Fibroblast of lung (primary cell): ENCODE measurements around the gene DPY30. TPM values are rescaled to one million over a fixed set of nuclear protein-coding genes. Genes with fewer than 3 reads are reported as not detected.

Experiments
- DNase-seq, 2 donors: peaks; one replicate each; pipeline versions ENCODE4 v3.0.0 to v3.0.0-alpha.2; 2010; ENCODE audit warnings: low read depth in 2 of 2
- H2AFZ ChIP-seq: 2 replicates; pipeline ENCODE4 v1.5.1; 2012; ENCODE audit warnings: low read length, control low read depth, inconsistent platforms
- H3K27ac ChIP-seq: 2 replicates; pipeline ENCODE4 v1.5.1; 2011; ENCODE audit warnings: low read length, control low read depth; ENCODE audit not compliant: insufficient read depth
- H3K27me3 ChIP-seq: 2 replicates; pipeline ENCODE4 v1.5.1; 2011; ENCODE audit warnings: mild to moderate bottlenecking, low read length; ENCODE audit not compliant: control insufficient read depth, insufficient read depth
- H3K36me3 ChIP-seq: 2 replicates; pipeline ENCODE4 v1.5.1; 2011; ENCODE audit warnings: low read length; ENCODE audit not compliant: control insufficient read depth, insufficient read depth
- H3K4me1 ChIP-seq: 2 replicates; pipeline ENCODE4 v1.5.1; 2011; ENCODE audit warnings: low read length; ENCODE audit not compliant: control insufficient read depth, insufficient read depth; ENCODE audit errors: extremely low read depth
- H3K4me2 ChIP-seq: 2 replicates; pipeline ENCODE4 v1.5.1; 2011; ENCODE audit warnings: low read length, control low read depth; ENCODE audit not compliant: insufficient read depth; ENCODE audit errors: extremely low read depth
- H3K4me3 ChIP-seq, 4 experiments: fragments of 200-600 bp in 1 of 4; sonication (generic) in 1 of 4; replicated peaks in 1 of 4; 2 replicates each; pipeline ENCODE4 v1.5.1; 2011 to 2016; ENCODE audit warnings: low read length in 4 of 4, low read depth in 3 of 4, mild to moderate bottlenecking in 3 of 4, control low read depth in 2 of 4, inconsistent platforms in 1 of 4, mixed read lengths in 1 of 4; ENCODE audit not compliant: insufficient read depth in 1 of 4; ENCODE audit errors: control extremely low read depth in 1 of 4
- H3K79me2 ChIP-seq: 2 replicates; pipeline ENCODE4 v1.5.1; 2012; ENCODE audit warnings: mild to moderate bottlenecking, low read length, inconsistent platforms; ENCODE audit not compliant: control insufficient read depth, insufficient read depth
- H3K9ac ChIP-seq: 2 replicates; pipeline ENCODE4 v1.5.1; 2011; ENCODE audit warnings: mild to moderate bottlenecking, low read length, control low read depth; ENCODE audit not compliant: insufficient read depth
- H3K9me3 ChIP-seq: 2 replicates; pipeline ENCODE4 v1.5.1; 2012; ENCODE audit warnings: low read depth, low read length; ENCODE audit not compliant: control insufficient read depth, insufficient read depth
- H4K20me1 ChIP-seq: 2 replicates; pipeline ENCODE4 v1.5.1; 2011; ENCODE audit warnings: low read length; ENCODE audit not compliant: control insufficient read depth, insufficient read depth; ENCODE audit errors: extremely low read depth
- EZH2 ChIP-seq: IDR thresholded peaks from 2 replicates; pipeline ENCODE4 v1.5.1; 2012; ENCODE audit warnings: low read length, control low read depth, mild to moderate bottlenecking; ENCODE audit errors: missing control alignments
- polyA plus RNA-seq, 2 donors: library from polyadenylated mRNA; depleted of rRNA in 1 of 2; stranded (reverse) in 1 of 2; unstranded in 1 of 2; fragments of >200 nt; gene quantifications; 2 replicates each; pipeline ENCODE4 v1.2.1, GENCODE V29; 2011 to 2012; ENCODE audit warnings: missing spikeins in 1 of 2
- total RNA-seq: library from RNA; depleted of rRNA; stranded (reverse); fragments of >200 nt; gene quantifications from 2 replicates; pipeline ENCODE4 v1.2.1, GENCODE V29; 2014
- TF ChIP-seq, protein P1 (sequence below), 2 donors: IDR thresholded peaks in 1 of 2; conservative IDR thresholded peaks in 1 of 2; 1 replicate in 1 of 2; 2 replicates in 1 of 2; pipeline ENCODE4 v1.5.1; 2011 to 2012; ENCODE audit warnings: low read length in 2 of 2, control low read depth in 1 of 2, inconsistent platforms in 1 of 2, low read depth in 1 of 2, mild to moderate bottlenecking in 1 of 2

Gene DPY30
- total and polyA plus RNA-seq, 2 donors (not counting 1 experiment from before 2014, with no cell fraction given), result 50.5 to 126 TPM

DNA sequence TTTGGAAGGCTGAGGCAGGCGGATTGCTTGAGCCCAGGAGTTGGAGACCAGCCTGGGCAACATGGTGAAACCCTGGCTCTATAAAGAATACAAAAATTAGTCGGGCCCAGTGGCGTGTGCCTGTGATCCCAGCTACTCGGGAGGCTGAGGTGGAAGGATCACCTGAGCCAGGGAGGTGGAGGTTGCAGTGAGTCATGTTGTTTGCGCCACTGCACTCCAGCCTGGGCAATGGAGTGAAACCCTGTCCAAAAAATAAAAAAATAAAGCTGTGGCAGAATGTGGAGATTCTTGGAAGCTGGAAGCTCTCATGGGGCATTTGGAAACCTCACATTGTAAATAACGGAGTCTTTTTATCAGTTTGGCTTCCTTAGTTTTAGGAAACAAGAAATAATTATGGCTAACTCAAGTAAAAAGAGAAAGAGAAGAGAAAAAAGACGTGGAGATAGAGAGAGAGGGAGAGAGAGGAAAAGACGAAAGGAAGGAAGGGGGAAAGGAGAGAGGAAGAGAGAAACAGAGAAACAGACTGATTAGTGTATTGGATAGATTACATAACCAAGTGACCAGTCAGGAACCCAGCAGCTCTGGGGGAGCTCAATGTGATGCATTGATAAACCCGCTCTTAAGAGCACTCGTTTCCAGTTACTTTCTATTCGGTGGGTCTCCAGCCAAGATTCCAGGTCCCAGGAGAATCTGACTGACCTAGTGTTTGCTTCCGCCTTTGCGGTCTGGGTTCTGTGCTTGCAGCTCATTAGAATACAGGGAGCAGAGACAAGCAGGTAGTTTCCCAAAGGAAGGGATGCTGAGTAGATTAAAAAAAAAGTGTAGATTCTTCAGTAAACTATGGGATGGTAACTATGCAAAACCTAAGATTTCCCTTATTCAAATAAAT lies 22.6 kb upstream of the DPY30 start:
- no peaks in the 10 kb centered on the region for H3K27me3 ChIP-seq
- no peaks in the 10 kb centered on the region for H3K4me1 ChIP-seq
- peak overlapping the region; percentile 66 to 82 (median 80) for H3K4me3 ChIP-seq
- no peaks in the 10 kb centered on the region for H3K9me3 ChIP-seq
- no peaks in the 10 kb centered on the region for H4K20me1 ChIP-seq
- H3K36me3 ChIP-seq, result no peaks in the 10 kb centered on the region
- peak overlapping the region; percentile 89 for H3K4me2 ChIP-seq
- TF ChIP-seq EZH2, result no peak
- TF ChIP-seq, protein P1, sequence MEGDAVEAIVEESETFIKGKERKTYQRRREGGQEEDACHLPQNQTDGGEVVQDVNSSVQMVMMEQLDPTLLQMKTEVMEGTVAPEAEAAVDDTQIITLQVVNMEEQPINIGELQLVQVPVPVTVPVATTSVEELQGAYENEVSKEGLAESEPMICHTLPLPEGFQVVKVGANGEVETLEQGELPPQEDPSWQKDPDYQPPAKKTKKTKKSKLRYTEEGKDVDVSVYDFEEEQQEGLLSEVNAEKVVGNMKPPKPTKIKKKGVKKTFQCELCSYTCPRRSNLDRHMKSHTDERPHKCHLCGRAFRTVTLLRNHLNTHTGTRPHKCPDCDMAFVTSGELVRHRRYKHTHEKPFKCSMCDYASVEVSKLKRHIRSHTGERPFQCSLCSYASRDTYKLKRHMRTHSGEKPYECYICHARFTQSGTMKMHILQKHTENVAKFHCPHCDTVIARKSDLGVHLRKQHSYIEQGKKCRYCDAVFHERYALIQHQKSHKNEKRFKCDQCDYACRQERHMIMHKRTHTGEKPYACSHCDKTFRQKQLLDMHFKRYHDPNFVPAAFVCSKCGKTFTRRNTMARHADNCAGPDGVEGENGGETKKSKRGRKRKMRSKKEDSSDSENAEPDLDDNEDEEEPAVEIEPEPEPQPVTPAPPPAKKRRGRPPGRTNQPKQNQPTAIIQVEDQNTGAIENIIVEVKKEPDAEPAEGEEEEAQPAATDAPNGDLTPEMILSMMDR (conservative IDR thresholded peaks at IDR 0.05 in 1 of 2, IDR thresholded peaks at IDR 0.05 in 1 of 2; ENCODE audit: low read depth in 1 of 2, low read length in 2 of 2), result no peak
- H3K9ac ChIP-seq, result no peak overlapping the region
- peak overlapping the region; percentile 80 for H2AFZ ChIP-seq
- peak overlapping the region; percentile 13 for H3K27ac ChIP-seq
- peak; percentile 28 to 61 for DNase-seq
- peaks cover 1% of the 10 kb centered on the region for H3K79me2 ChIP-seq

GRCh38 chr2:32061430-32061829 lies 21.8 kb upstream of the DPY30 start:
- TF ChIP-seq, protein P1 (conservative IDR thresholded peaks at IDR 0.05 in 1 of 2, IDR thresholded peaks at IDR 0.05 in 1 of 2; ENCODE audit: low read depth in 1 of 2, low read length in 2 of 2), result no peak
- TF ChIP-seq EZH2, result no peak
- H2AFZ ChIP-seq, result no peak overlapping the region
- H3K9ac ChIP-seq, result no peak overlapping the region
- peaks cover 1% of the 10 kb centered on the region for H3K79me2 ChIP-seq
- no peak overlapping the region for H3K27ac ChIP-seq
- no peaks in the 10 kb centered on the region for H3K36me3 ChIP-seq
- H4K20me1 ChIP-seq, result no peaks in the 10 kb centered on the region
- no peaks in the 10 kb centered on the region for H3K27me3 ChIP-seq
- no peaks in the 10 kb centered on the region for H3K4me1 ChIP-seq
- no peak overlapping the region for H3K4me2 ChIP-seq
- H3K4me3 ChIP-seq, result no peak overlapping the region
- H3K9me3 ChIP-seq, result no peaks in the 10 kb centered on the region
- DNase-seq, result no peak

DNA sequence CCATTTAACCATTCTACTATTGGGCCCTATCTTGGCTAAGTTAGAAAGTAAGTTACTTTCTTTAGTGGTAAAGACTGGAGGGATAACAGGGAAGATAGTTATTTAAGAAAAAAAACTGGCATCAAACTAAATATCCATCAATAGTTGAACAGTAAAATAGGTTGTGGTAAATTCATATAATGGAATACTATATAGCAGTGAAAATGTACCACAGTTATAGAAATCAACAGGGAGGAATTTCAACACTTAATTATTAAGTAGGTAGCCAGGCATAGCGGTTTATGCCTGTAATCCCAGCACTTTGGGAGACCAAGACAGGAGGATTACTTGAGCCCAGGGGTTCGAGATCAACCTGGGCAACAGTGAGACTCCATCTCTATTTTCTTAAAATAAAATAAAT lies 20.7 kb upstream of the DPY30 start:
- H3K4me2 ChIP-seq, result no peak overlapping the region
- H3K79me2 ChIP-seq, result peaks cover 1% of the 10 kb centered on the region
- H3K4me3 ChIP-seq, result no peak overlapping the region
- H2AFZ ChIP-seq, result no peak overlapping the region
- TF ChIP-seq EZH2, result no peak
- TF ChIP-seq, protein P1 (conservative IDR thresholded peaks at IDR 0.05 in 1 of 2, IDR thresholded peaks at IDR 0.05 in 1 of 2; ENCODE audit: low read depth in 1 of 2, low read length in 2 of 2), result no peak
- H3K4me1 ChIP-seq, result no peaks in the 10 kb centered on the region
- no peak for DNase-seq
- no peaks in the 10 kb centered on the region for H3K36me3 ChIP-seq
- no peak overlapping the region for H3K27ac ChIP-seq
- H3K9me3 ChIP-seq, result no peaks in the 10 kb centered on the region
- no peaks in the 10 kb centered on the region for H3K27me3 ChIP-seq
- H4K20me1 ChIP-seq, result no peaks in the 10 kb centered on the region
- H3K9ac ChIP-seq, result no peak overlapping the region
